ENCODE results near the gene TMEM54.

The TMEM54 gene

GRCh38 chr1:32859915-32860314 lies 41.3 kb downstream of the TMEM54 start:
- DNase-seq, result no peak

GRCh38 chr1:32858791-32859190 lies 42.4 kb downstream of the TMEM54 start:
- no peak for DNase-seq

- DNase-seq, result no peak
These were observed 43.1 kb downstream of the TMEM54 start for GRCh38 chr1:32858136-32858535.

GRCh38 chr1:32855861-32856617 lies 45.1 kb downstream of the TMEM54 start:
- DNase-seq, result no peak

GRCh38 chr1:32848354-32849063 lies 52.7 kb downstream of the TMEM54 start:
- DNase-seq, result no peak

All from NCI-H2029 (cell line).